GM12891 (cell line): ENCODE measurements around the gene VPS13D.

Source experiments
- PAX5 ChIP-seq: IDR thresholded peaks from 2 replicates; pipeline ENCODE4 v1.6.1; 2011; ENCODE audit warnings: low read length, moderate library complexity, mild to moderate bottlenecking; ENCODE audit not compliant: insufficient read depth, severe bottlenecking
- POLR2A ChIP-seq: IDR thresholded peaks from 2 replicates; pipeline ENCODE4 v1.6.1; 2011; ENCODE audit warnings: low read depth, low read length, control low read depth
- POLR2AphosphoS5 ChIP-seq: IDR thresholded peaks from 2 replicates; pipeline ENCODE4 v1.6.1; 2011; ENCODE audit warnings: low read depth, low read length, control low read depth
- POU2F2 ChIP-seq: IDR thresholded peaks from 2 replicates; pipeline ENCODE4 v1.6.1; 2011; ENCODE audit warnings: low read depth, mild to moderate bottlenecking, control low read depth, low read length, moderate library complexity
- SPI1 ChIP-seq: IDR thresholded peaks from 2 replicates; pipeline ENCODE4 v1.6.1; 2011; ENCODE audit warnings: low read depth, low read length, control low read depth
- TAF1 ChIP-seq: IDR thresholded peaks from 2 replicates; pipeline ENCODE4 v1.6.1; 2011; ENCODE audit warnings: low read depth, low read length, control low read depth

DNA sequence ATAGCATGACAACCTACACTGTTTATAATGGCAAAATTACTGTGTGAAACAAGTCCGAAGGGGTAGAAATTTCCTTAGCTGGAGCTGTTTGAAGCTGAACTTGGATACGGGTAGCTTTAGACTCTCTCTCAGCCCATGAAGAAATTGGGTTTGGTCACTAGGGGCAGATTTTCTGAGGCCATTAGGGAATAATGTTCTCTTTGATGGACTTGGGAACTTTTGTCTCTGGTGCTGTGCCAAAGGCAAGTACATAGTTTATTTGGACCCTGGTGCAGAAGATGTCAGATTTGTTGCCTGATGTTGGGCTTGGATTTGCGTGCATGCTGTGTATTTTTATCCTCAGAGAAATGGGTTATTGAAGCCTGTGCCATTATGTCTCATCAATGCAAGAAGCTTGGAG lies 109.6 kb downstream of the VPS13D start:
- no peak for TF ChIP-seq POLR2A
- no peak for TF ChIP-seq PAX5
- TF ChIP-seq TAF1: no peak
- TF ChIP-seq POLR2AphosphoS5: no peak
- no peak for TF ChIP-seq POU2F2
- no peak for TF ChIP-seq SPI1
